K562 (cell line): ENCODE results near the gene SMIM41.

Experiments used
- MAX ChIP-seq: sonication (generic); formaldehyde crosslinking; IDR thresholded peaks from 2 replicates; pipeline ENCODE4 v1.9.0; 2022; ENCODE audit warnings: mild to moderate bottlenecking, missing genetic modification reagents
- SP2 ChIP-seq: IDR thresholded peaks from 2 replicates; pipeline ENCODE4 v1.6.1; 2011; ENCODE audit warnings: mild to moderate bottlenecking, low read depth, low read length, moderate library complexity; ENCODE audit not compliant: poor library complexity, severe bottlenecking; ENCODE audit errors: extremely low read depth

GRCh38 chr12:52082026-52082668 is 2.6 kb downstream of the SMIM41 start:
- TF ChIP-seq MAX (CRISPR knock-in tag) (no peak), SP2 (no peak)
